Vagina (tissue), 2 donors: ENCODE results near the gene DNAJB1.

Experiments
- POLR2A ChIP-seq, 2 donors: fragments of 450-650 bp; IDR thresholded peaks; one replicate each; pipeline ENCODE4 v1.6.1; 2017; ENCODE audit warnings: antibody characterized with exemption in 2 of 2, mild to moderate bottlenecking in 2 of 2, moderate library complexity in 2 of 2
- POLR2AphosphoS5 ChIP-seq, 2 donors: sonication (generic); formaldehyde crosslinking; IDR thresholded peaks; one replicate each; pipeline ENCODE4 v1.9.0; 2017; ENCODE audit warnings: antibody characterized with exemption in 2 of 2, mild to moderate bottlenecking in 2 of 2, low read depth in 1 of 2; ENCODE audit not compliant: insufficient read depth in 1 of 2
- TF ChIP-seq, protein P1 (sequence below), 3 experiments: fragments of 450-650 bp in 2 of 3; fragments of 200-600 bp in 1 of 3; sonication (generic) in 1 of 3; IDR thresholded peaks; one replicate each; pipeline ENCODE4 v1.5.1; 2017 to 2019; ENCODE audit warnings: antibody characterized with exemption in 3 of 3, mild to moderate bottlenecking in 2 of 3, moderate library complexity in 2 of 3

DNA sequence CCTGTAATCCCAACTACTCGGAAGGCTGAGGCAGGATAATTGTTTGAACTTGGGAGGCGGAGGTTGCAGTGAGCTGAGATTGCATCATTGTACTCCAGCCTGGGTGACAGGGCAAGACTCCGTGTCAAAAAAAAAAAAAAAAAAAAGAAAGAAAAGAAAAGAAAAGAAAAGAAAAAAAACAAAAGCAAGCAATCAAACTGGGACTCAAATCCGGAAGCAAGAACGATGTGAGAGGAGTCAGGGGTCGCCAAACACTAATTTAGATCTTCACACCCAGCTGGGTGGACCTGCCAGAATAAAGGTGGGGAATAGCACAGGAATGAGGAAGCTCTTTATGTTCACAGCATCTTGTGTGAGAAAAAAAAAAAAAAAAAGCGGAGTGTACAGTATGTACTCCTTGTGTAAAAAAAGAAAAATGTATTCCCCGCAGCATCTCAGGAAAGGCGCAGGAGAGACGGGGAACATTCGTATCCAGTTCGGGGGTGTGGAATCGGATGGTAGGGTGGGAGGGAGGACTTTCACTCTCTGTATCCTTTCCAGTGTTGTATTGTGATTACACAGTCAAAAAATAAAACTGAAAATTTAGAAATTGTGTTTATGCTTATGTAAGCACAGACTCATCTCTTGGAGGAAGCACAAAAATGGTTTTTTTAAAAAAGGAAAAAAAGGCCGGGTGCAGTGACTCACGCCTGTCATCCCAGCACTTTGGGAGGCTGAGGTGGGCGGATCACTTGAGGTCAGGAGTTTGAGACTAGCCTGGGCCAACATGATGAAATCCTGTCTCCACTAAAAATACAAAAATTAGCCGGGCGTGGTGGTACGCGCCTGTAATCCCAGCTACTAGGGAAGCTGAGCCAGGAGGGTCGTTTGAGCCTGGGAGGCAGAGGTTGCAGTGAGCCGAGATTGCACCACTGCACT is 7.6 kb downstream of the DNAJB1 start:
- TF ChIP-seq, protein P1, sequence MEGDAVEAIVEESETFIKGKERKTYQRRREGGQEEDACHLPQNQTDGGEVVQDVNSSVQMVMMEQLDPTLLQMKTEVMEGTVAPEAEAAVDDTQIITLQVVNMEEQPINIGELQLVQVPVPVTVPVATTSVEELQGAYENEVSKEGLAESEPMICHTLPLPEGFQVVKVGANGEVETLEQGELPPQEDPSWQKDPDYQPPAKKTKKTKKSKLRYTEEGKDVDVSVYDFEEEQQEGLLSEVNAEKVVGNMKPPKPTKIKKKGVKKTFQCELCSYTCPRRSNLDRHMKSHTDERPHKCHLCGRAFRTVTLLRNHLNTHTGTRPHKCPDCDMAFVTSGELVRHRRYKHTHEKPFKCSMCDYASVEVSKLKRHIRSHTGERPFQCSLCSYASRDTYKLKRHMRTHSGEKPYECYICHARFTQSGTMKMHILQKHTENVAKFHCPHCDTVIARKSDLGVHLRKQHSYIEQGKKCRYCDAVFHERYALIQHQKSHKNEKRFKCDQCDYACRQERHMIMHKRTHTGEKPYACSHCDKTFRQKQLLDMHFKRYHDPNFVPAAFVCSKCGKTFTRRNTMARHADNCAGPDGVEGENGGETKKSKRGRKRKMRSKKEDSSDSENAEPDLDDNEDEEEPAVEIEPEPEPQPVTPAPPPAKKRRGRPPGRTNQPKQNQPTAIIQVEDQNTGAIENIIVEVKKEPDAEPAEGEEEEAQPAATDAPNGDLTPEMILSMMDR (IDR thresholded peaks at IDR 0.05), result no peak
- TF ChIP-seq POLR2A (IDR thresholded peaks at IDR 0.05), result no peak
- peak; percentile 62 to 76 for TF ChIP-seq POLR2AphosphoS5 (IDR thresholded peaks at IDR 0.05; ENCODE audit: insufficient read depth in 1 of 2, low read depth in 1 of 2)
